ENCODE data around the gene DHFR2. TPM values are rescaled to one million over a fixed set of nuclear protein-coding genes. Genes with fewer than 3 reads are reported as not detected.

Gene DHFR2
- total and polyA plus RNA-seq, 9 of the 15 experiments (the other 6 are each of a cell fraction or from before 2014, with no cell fraction given): 0.64 to 1.7 (median 1.4) TPM

DNA sequence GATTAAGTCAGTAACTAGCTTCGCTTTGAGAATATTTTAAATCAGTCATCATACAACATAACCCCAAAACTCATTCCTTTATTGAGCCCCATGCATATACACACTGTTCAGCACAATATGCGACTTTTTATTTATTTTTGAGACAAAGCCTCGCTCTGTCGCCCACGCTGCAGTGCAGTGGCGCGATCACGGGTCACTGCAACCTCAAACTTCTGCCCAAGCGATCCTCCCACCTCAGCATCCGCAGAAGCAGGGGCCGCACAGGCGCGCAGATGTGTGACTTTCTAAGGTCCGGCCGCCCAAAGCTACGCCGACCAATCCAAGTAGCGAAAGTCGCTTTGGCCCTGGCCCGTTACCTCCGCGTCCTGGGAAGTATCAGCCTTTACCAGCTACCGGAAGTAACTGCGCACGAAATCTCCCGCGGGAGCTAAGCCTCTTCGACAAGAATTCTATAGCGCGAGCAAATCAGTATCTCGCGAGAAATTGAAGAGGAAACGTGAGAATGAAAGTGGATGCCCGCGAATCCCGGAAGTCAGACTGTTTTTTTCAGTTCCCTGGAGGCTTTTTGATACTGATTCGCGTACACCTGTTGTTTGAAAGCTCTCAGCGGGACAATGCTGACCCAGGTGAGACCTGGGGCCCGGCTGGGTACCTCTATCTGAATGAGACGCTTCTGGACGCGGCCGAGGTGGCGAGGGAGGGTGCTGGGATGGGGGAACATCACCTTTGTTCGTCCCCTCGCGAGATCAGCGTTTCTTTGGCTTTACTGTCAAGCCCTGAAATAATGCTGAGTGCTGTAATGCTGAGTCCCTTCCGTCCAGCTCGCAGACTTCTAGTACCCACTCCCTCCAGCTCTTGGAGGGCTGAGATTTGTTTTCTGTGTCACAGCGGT, at the start of gene DHFR2, which contains the start of gene NSUN3 (continued):
- TF ChIP-seq, protein P1, sequence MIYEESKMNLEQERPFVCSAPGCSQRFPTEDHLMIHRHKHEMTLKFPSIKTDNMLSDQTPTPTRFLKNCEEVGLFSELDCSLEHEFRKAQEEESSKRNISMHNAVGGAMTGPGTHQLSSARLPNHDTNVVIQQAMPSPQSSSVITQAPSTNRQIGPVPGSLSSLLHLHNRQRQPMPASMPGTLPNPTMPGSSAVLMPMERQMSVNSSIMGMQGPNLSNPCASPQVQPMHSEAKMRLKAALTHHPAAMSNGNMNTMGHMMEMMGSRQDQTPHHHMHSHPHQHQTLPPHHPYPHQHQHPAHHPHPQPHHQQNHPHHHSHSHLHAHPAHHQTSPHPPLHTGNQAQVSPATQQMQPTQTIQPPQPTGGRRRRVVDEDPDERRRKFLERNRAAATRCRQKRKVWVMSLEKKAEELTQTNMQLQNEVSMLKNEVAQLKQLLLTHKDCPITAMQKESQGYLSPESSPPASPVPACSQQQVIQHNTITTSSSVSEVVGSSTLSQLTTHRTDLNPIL (CRISPR knock-in tag; IDR thresholded peaks at IDR 0.05): no peak
- TF ChIP-seq NR1H2 (CRISPR knock-in tag; IDR thresholded peaks at IDR 0.05) (no peak), POLR2AphosphoS2 (IDR thresholded peaks at IDR 0.05; ENCODE audit: low read length) (no peak), TEAD4 (IDR thresholded peaks at IDR 0.05; ENCODE audit: low read length) (no peak; the same call in 1 of the 2 replicates), TEAD4 (CRISPR knock-in tag; IDR thresholded peaks at IDR 0.05; ENCODE audit: borderline replicate concordance) (no peak), KDM2B (CRISPR knock-in tag; IDR thresholded peaks at IDR 0.05) (no peak), ZNF143 (CRISPR knock-in tag; IDR thresholded peaks at IDR 0.05) (no peak), ZNF699 (CRISPR knock-in tag; IDR thresholded peaks at IDR 0.05; ENCODE audit: insufficient replicate concordance) (no peak), NFRKB (IDR thresholded peaks at IDR 0.05; ENCODE audit: low read depth) (peak; percentile 56; the same call in 1 of the 2 replicates), ATF1 (CRISPR knock-in tag; IDR thresholded peaks at IDR 0.05) (no peak), ATF1 (tag; IDR thresholded peaks at IDR 0.05) (peak; percentile 76), DMBX1 (CRISPR knock-in tag; IDR thresholded peaks at IDR 0.05; ENCODE audit: borderline replicate concordance) (no peak), EZH2 (IDR thresholded peaks at IDR 0.05; ENCODE audit: borderline replicate concordance, low read depth, low read length) (no peak), MYC (IDR thresholded peaks at IDR 0.05; ENCODE audit: low read depth, low read length) (no peak; the same call in none of the 2 replicates), MYC (CRISPR knock-in tag; IDR thresholded peaks at IDR 0.05; ENCODE audit: borderline replicate concordance, low read depth) (no peak), MEF2A (IDR thresholded peaks at IDR 0.05; ENCODE audit: control insufficient read depth, low read depth, low read length) (no peak), KLF16 (IDR thresholded peaks at IDR 0.05) (no peak), RBM17 (IDR thresholded peaks at IDR 0.05; ENCODE audit: borderline replicate concordance, low read depth, low read length) (no peak), TAF9B (IDR thresholded peaks at IDR 0.05; ENCODE audit: partially characterized antibody) (peak; percentile 44), ZC3H8 (IDR thresholded peaks at IDR 0.05) (no peak), SRSF7 (optimal IDR thresholded peaks at IDR 0.05; ENCODE audit: low read depth, low read length) (no peak), ZEB2 (IDR thresholded peaks at IDR 0.05) (no peak)
- TF ChIP-seq, protein P2, sequence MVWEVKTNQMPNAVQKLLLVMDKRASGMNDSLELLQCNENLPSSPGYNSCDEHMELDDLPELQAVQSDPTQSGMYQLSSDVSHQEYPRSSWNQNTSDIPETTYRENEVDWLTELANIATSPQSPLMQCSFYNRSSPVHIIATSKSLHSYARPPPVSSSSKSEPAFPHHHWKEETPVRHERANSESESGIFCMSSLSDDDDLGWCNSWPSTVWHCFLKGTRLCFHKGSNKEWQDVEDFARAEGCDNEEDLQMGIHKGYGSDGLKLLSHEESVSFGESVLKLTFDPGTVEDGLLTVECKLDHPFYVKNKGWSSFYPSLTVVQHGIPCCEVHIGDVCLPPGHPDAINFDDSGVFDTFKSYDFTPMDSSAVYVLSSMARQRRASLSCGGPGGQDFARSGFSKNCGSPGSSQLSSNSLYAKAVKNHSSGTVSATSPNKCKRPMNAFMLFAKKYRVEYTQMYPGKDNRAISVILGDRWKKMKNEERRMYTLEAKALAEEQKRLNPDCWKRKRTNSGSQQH (CRISPR knock-in tag; IDR thresholded peaks at IDR 0.05): no peak
- TF ChIP-seq, protein P3, sequence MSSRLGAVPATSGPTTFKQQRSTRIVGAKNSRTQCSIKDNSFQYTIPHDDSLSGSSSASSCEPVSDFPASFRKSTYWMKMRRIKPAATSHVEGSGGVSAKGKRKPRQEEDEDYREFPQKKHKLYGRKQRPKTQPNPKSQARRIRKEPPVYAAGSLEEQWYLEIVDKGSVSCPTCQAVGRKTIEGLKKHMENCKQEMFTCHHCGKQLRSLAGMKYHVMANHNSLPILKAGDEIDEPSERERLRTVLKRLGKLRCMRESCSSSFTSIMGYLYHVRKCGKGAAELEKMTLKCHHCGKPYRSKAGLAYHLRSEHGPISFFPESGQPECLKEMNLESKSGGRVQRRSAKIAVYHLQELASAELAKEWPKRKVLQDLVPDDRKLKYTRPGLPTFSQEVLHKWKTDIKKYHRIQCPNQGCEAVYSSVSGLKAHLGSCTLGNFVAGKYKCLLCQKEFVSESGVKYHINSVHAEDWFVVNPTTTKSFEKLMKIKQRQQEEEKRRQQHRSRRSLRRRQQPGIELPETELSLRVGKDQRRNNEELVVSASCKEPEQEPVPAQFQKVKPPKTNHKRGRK (tag; IDR thresholded peaks at IDR 0.05): no peak
- TF ChIP-seq, protein P4, sequence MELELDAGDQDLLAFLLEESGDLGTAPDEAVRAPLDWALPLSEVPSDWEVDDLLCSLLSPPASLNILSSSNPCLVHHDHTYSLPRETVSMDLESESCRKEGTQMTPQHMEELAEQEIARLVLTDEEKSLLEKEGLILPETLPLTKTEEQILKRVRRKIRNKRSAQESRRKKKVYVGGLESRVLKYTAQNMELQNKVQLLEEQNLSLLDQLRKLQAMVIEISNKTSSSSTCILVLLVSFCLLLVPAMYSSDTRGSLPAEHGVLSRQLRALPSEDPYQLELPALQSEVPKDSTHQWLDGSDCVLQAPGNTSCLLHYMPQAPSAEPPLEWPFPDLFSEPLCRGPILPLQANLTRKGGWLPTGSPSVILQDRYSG (tag; conservative IDR thresholded peaks at IDR 0.05; ENCODE audit: low read depth): no peak

Measured in K562 (cell line).